CD4-positive, alpha-beta T cell (primary cell): ENCODE results near the gene OR56A3. TPM values are rescaled to one million over a fixed set of nuclear protein-coding genes. Genes with fewer than 3 reads are reported as not detected.

Experiments
- ATAC-seq: fragments of 200-7000 bp; cut with Tn5 transposase; one replicate; pipeline ENCODE4 v1.10.0; 2022; ENCODE audit warnings: mild to moderate bottlenecking; ENCODE audit not compliant: poor library complexity
- CTCF ChIA-PET: fragments of 350-600 bp; sonication (Branson Sonifier 250); formaldehyde crosslinking; loops from one replicate; lab custom pipeline; 2021; ENCODE audit warnings: antibody characterized with exemption, inconsistent platforms; lab: Charles Lee
- POLR2A ChIA-PET: fragments of 350-600 bp; sonication (Branson Sonifier 250); formaldehyde crosslinking; loops from one replicate; lab custom pipeline; 2021; ENCODE audit warnings: antibody characterized with exemption, inconsistent platforms; lab: Charles Lee
- DNase-seq, 14 experiments: peaks; one replicate each; pipeline ENCODE4 v3.0.0-alpha.2; 2013 to 2020; ENCODE audit warnings: mixed read lengths in 2 of 14
- H3K27ac ChIP-seq, 2 donors: one replicate each; pipeline versions ENCODE4 v1.5.1 to v1.7.0; 2013; ENCODE audit warnings: low read length in 2 of 2, low read depth in 1 of 2, mild to moderate bottlenecking in 1 of 2
- H3K27me3 ChIP-seq, 2 experiments: 1 replicate in 1 of 2; 2 replicates in 1 of 2; pipeline versions ENCODE4 v1.6.1 to v1.7.0; 2013; ENCODE audit warnings: low read length in 2 of 2, control low read depth in 1 of 2, mild to moderate bottlenecking in 1 of 2, moderate library complexity in 1 of 2; ENCODE audit not compliant: insufficient read depth in 2 of 2, control insufficient read depth in 1 of 2
- H3K36me3 ChIP-seq: one replicate; pipeline ENCODE4 v1.6.1; 2013; ENCODE audit warnings: low read length, control low read depth; ENCODE audit not compliant: insufficient read depth
- H3K4me1 ChIP-seq: one replicate; pipeline ENCODE4 v1.6.1; 2013; ENCODE audit warnings: low read length, control low read depth; ENCODE audit not compliant: insufficient read depth
- H3K4me3 ChIP-seq: one replicate; pipeline ENCODE4 v1.5.1; 2013; ENCODE audit warnings: mild to moderate bottlenecking, low read length, moderate library complexity
- H3K9me3 ChIP-seq, 2 experiments: 1 replicate in 1 of 2; 2 replicates in 1 of 2; pipeline versions ENCODE4 v1.6.1 to v1.7.0; 2013; ENCODE audit warnings: low read length in 2 of 2, mild to moderate bottlenecking in 2 of 2, control low read depth in 1 of 2, moderate library complexity in 1 of 2; ENCODE audit not compliant: control insufficient read depth in 1 of 2, insufficient read depth in 1 of 2
- H3K27ac Mint-ChIP-seq: one replicate; pipeline ENCODE4 v1.8.0; 2020; ENCODE audit warnings: mixed read lengths
- H3K27me3 Mint-ChIP-seq: one replicate; pipeline ENCODE4 v1.8.0; 2021; ENCODE audit warnings: mixed read lengths
- H3K36me3 Mint-ChIP-seq: one replicate; pipeline ENCODE4 v1.8.0; 2021; ENCODE audit warnings: low read depth, mixed read lengths
- H3K4me1 Mint-ChIP-seq: one replicate; pipeline ENCODE4 v1.8.0; 2021; ENCODE audit warnings: low read depth, mixed read lengths
- H3K4me3 Mint-ChIP-seq: one replicate; pipeline ENCODE4 v1.8.0; 2020; ENCODE audit warnings: mild to moderate bottlenecking, mixed read lengths
- H3K9me3 Mint-ChIP-seq: one replicate; pipeline ENCODE4 v1.8.0; 2020; ENCODE audit warnings: mixed read lengths
- intact Hi-C, 2 experiments: fragments of 100-400 bp; cut with DNase I in 1 of 2; cut with micrococcal nuclease in 1 of 2; formaldehyde crosslinking; loops; one replicate each; pipeline versions ENCODE4 v1.15.1 to v1.9.0; 2023 to 2025; cut with DNase I, micrococcal nuclease
- total RNA-seq, 174 experiments: library from RNA in 2 of 174; stranded (reverse) in 2 of 174; gene quantifications; one replicate each; pipeline ENCODE4 v1.2.3 and lab custom pipeline; 2021 to 2026
- TF ChIP-seq, protein P1 (sequence below): fragments of 200-600 bp; IDR thresholded peaks from one replicate; pipeline ENCODE4 v1.8.0; 2022; ENCODE audit warnings: antibody characterized with exemption, mild to moderate bottlenecking

The OR56A3 gene
- total RNA-seq, 2 experiments from 2014 or later: not detected

DNA sequence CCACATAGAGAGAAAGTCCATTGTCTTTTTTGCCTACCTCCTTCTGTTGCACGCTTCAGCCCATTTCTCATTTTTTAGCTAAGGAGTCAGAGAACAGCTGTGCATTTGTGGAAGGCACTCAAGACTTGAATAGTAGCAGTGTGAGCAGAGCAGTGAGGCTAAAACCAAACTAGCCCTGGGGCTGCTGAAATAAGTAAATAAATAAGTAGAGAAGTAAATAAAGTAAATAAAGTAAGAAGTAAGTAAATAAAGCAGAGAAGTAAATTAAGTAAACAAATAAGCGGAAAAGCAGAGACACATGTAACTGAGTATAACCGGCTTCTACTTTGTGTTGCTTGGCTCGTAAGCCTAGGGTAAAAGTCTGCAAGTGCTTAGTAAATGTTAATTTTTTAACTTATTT is 47.2 kb downstream of the OR56A3 start:
- ChIA-PET POLR2A (no interaction called here), CTCF (no interaction called here)
- Histone ChIP-seq H3K9me3 (no peaks in the 10 kb centered on the region), H3K27ac (no peak overlapping the region), H3K4me3 (no peak overlapping the region), H3K36me3 (no peaks in the 10 kb centered on the region), H3K4me1 (no peaks in the 10 kb centered on the region), H3K27me3 (peaks cover 0 to 3% of the 10 kb centered on the region in 2 experiments)
- DNase-seq (no peak), ATAC-seq (no peak)
- Mint-ChIP-seq H3K36me3 (no peaks in the 10 kb centered on the region), H3K9me3 (no peaks in the 10 kb centered on the region), H3K27ac (no peak overlapping the region), H3K4me3 (no peak overlapping the region), H3K27me3 (peaks cover 24% of the 10 kb centered on the region), H3K4me1 (no peaks in the 10 kb centered on the region)
- intact Hi-C loops: no loop called here
- TF ChIP-seq, protein P1, sequence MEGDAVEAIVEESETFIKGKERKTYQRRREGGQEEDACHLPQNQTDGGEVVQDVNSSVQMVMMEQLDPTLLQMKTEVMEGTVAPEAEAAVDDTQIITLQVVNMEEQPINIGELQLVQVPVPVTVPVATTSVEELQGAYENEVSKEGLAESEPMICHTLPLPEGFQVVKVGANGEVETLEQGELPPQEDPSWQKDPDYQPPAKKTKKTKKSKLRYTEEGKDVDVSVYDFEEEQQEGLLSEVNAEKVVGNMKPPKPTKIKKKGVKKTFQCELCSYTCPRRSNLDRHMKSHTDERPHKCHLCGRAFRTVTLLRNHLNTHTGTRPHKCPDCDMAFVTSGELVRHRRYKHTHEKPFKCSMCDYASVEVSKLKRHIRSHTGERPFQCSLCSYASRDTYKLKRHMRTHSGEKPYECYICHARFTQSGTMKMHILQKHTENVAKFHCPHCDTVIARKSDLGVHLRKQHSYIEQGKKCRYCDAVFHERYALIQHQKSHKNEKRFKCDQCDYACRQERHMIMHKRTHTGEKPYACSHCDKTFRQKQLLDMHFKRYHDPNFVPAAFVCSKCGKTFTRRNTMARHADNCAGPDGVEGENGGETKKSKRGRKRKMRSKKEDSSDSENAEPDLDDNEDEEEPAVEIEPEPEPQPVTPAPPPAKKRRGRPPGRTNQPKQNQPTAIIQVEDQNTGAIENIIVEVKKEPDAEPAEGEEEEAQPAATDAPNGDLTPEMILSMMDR: no peak

DNA sequence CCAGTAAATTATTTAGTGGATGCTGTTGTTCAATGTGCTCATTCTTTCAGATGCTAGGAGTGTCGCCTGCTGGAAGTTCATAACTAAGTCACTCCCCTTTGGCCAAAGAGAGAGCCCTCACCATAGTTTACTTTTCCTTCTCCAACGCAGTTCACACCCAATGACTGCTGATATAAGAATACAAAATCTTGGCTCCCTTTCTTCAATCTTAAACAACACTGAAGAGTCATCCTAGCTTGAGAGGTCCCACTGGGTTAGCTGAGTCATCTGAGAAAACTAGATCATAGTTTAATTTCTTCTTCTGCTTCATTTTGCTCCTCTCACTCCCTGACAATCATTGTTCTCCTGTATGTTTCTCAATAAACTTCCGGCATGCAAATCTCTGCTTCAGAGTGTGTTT is 50.1 kb downstream of the OR56A3 start:
- no peaks in the 10 kb centered on the region for H3K9me3 Mint-ChIP-seq
- Histone ChIP-seq H3K9me3 (no peaks in the 10 kb centered on the region), H3K4me1 (no peaks in the 10 kb centered on the region), H3K27me3 (peaks cover 0 to 3% of the 10 kb centered on the region in 2 experiments), H3K27ac (no peak overlapping the region), H3K36me3 (no peaks in the 10 kb centered on the region), H3K4me3 (no peak overlapping the region)
- ChIA-PET POLR2A (no interaction called here), CTCF (no interaction called here)
- intact Hi-C loops: no loop called here
- H3K27me3 Mint-ChIP-seq: peaks cover 13% of the 10 kb centered on the region
- DNase-seq: no peak
- TF ChIP-seq, protein P1: no peak
- ATAC-seq: no peak
- no peaks in the 10 kb centered on the region for H3K36me3 Mint-ChIP-seq
- H3K27ac Mint-ChIP-seq: no peak overlapping the region
- no peaks in the 10 kb centered on the region for H3K4me1 Mint-ChIP-seq
- no peak overlapping the region for H3K4me3 Mint-ChIP-seq

DNA sequence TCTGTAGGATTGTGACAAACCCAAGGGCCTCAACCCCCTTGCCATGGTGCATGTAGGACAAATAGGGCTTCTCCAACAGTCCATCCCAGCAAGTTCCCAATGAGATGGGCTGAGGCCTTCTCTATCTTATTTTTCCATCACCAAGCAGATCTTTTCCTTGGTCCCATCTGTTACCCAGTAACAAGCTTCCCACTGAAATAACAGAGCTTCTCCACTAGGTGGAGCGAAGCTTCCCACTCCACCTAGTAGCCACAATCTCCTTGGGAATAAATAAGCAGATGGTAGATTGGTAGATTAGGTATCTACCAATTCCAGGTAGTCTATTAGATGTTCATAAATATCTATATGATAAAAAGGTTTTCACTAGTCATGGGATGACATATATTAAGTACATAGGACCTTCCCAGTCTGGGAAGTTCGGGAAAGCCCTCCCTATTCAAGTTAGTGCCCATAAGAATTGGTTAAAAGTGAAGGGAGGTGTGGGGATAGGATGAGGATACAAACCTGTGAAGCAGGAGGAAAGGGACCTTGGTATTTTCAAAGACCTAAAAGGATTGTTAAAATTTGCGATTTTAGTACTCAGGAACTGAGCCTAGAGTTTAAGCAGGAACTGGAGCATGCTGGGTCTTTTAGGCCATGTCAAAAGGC is 50.7 kb downstream of the OR56A3 start:
- Histone ChIP-seq H3K27ac (no peak overlapping the region), H3K4me3 (no peak overlapping the region), H3K27me3 (peaks cover 0 to 3% of the 10 kb centered on the region in 2 experiments), H3K4me1 (no peaks in the 10 kb centered on the region), H3K9me3 (no peaks in the 10 kb centered on the region), H3K36me3 (no peaks in the 10 kb centered on the region)
- POLR2A ChIA-PET: no interaction called here
- ATAC-seq (no peak), DNase-seq (peak in 1 of 14 experiments; percentile 4)
- TF ChIP-seq, protein P1: no peak
- H3K4me1 Mint-ChIP-seq: no peaks in the 10 kb centered on the region
- H3K4me3 Mint-ChIP-seq: no peak overlapping the region
- no peaks in the 10 kb centered on the region for H3K36me3 Mint-ChIP-seq
- H3K27me3 Mint-ChIP-seq: peaks cover 13% of the 10 kb centered on the region
- H3K27ac Mint-ChIP-seq: no peak overlapping the region
- no peaks in the 10 kb centered on the region for H3K9me3 Mint-ChIP-seq
- intact Hi-C loops: no loop called here
- CTCF ChIA-PET: no interaction called here
